NCI-H2171 treated with DMSO at 0.1 percent for 48 hours (cell line): ENCODE measurements around the gene DNAAF2.
"Not testable (repeated sequence)": the region's sequence is repeated elsewhere in the genome, so short reads cannot be mapped to it uniquely, and the experiment has no call there.

ENCODE experiments used
- DNase-seq: peaks from one replicate; lab custom pipeline; 2025; lab: John Stamatoyannopoulos, UW

The DNAAF2 gene

DNA sequence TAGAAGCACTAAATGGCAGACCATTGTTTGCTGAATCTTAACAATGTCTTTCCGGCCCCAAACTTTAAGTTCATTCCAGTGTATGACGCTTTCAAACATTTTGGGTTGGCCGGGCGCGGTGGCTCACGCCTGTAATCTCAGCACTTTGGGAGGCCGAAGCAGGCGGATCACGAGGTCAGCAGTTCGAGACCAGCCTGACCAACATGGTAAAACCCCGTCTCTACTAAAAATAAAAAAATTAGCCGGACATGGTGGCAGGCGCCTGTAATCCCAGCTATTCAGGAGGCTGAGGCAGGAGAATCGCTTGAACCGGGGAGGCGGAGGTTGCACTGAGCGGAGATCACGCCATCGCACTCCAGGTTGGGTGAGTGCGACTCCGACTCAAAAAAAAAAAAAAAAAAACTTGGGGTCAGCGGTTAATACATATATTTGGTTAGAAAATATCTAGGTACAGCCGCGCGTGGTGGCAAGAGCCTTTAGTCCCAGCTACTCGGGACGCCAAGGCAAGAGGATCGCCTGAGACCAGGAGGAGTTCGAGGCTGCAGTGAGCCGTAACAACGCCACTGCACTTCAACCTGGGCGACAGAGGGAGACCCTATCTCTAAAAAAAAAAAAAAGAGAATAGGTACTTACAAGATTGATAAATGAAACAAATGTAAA, 49.9 kb downstream of the DNAAF2 start:
- DNase-seq, result not testable (repeated sequence)

DNA sequence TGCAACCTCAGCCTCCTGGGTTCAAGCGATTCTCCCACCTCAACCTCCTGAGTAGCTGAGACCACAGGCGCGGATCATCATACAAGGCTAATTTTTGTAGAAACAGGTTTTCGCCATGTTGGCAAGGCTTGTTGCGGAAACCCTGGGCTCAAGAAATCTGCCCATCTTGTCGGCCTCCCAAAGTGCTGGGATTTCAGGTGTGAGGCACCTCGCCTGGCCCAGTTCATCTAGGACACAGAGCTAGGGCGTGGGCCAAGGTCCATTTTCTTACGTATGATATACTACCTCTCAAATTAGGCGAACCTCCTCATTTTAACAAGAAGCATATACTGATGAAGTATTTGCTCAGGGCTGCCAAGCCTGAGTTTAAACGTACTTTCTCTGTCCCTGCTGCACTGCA, 51.0 kb downstream of the DNAAF2 start:
- no peak for DNase-seq

DNA sequence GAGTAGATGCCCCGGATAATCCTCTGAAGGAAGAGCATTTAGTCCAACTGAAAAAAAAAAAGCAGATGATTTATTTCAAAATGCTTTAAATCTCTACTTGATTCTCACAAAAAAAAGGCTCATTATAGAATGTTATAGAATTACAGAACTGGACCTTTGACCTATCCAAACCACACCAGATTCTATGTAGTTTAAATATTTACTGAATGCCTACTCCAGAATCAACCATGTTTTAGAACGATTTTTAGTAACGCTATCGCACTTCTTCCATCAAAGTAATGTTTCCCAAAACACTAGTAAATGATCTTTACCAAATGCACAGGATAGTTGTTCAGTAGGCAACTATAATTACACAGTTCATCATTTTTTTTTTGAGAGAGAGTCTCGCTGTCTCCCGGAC, 51.4 kb downstream of the DNAAF2 start:
- no peak for DNase-seq

DNA sequence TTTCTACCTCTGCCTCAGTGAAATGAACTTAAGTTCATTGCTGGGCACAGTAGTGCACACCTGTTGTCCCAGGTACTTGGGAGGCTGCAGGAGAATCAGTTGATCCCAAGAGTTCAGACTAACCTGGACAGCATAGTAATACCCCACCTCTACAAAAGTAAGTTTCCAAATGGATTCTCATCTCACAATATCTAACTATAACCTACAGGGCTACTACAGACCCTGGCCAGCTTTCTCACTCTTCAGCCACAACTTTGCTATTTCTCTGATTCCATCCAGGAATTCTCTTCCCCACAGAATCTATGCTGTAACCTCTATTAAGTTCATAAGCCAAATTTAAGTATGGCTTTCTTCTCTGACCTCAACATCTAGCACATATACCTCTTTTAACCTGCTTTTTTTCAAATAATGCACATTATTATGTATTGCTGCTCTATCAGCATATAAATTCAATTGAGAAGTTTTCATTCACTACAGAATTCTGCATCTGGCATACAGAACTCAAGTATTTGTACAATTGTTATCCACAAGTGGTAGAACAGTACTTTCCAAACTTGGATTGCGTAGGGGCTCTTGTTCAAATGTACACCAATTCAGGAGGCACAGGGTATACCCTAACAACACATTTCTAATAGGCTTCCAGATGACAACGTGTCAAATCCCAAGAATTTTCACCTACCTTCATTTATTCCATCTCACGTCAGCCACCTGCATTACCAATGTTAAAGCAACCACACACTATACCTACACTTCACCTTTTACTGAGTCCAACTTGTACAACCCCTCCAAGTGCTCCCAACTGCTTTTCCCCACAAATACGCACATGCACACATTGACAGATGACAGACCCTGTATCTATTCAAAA, 52.7 kb downstream of the DNAAF2 start:
- no peak for DNase-seq

DNA sequence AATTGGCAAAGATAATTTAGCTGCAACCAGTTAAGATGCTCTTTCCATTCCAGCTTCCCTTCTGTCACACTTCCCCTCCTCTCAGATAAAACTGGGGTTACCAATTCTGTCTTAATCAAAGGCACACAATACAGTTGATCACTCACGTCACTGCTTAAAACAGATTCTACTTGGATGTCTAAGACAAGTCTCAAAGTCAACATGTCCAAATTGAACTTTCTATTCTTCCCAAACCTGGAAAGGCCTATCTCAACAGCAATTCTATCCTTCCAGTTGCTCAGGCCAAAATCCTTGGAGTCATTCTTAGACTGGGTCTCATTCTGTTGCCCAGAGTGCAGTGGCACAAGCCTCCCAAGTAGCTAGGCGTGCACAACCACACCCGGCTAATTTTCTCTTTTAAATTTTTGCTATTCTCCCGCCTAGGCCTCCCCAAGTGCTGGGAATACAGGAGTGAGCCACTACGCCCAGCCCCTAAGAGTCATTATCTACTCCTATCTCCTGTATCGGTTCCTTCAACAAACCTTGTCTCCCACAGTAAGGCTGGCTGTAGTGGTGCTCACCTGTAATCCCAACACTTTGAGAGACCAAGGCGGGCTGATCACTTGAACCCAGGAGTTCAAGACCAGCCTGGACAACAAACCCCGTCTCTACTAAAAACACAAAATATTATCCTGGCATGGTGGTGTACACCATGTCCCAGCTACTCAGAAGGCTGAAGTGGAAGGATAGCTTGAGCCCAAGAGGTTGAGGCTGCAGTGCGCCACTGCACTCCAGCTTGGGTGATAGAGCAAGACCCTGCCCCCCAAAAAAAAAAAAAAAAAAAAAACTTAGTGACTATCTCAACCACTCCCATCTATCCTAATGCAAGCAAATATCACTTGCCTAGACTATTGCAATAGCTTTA, 53.6 kb downstream of the DNAAF2 start:
- DNase-seq, result no peak

DNA sequence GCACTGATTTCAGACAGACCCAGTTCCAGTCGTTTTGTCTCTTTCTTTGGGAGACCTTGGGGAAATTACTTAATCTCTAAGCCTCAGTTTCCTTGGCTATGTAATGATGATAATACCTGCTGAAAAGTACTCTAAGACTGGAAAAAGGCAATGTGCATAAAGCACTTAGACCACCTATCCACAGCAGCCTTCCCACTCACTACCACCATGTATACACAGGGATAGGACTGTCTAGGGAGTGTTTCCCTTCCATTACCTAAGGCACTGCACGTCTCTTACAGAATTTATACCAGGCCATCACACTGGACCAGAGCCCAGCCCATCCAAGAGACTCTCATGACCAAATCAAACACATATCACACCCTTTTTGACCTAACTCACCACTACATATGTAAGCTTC, 55.2 kb downstream of the DNAAF2 start:
- DNase-seq, result no peak

DNA sequence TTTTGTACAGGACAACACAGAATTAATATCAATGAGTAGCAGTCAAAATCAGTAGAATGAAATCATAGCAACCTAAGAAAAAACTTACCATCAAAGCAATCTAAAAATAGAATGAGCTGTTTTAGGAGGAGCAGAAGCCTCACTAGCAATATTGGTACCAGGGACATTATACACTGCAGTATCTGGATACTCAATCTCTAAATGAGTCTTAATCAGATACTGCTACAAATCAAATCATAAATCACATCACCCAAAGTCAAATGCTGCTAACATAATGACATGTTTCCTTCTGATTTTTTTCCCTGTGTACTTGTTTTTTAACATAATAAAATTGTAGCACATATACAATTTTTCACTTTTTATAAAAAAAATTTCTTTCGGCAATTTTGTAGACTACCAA, 56.9 kb downstream of the DNAAF2 start:
- no peak for DNase-seq
